Sigmoid colon (tissue), 4 donors: ENCODE measurements around the gene DMTF1.

ENCODE experiments used
- CTCF ChIP-seq, 4 experiments: fragments of 450-650 bp in 3 of 4; fragments of 200-600 bp in 1 of 4; IDR thresholded peaks; one replicate each; pipeline ENCODE4 v1.5.1; 2016 to 2019; ENCODE audit warnings: antibody characterized with exemption in 4 of 4, mild to moderate bottlenecking in 3 of 4, moderate library complexity in 2 of 4
- EP300 ChIP-seq, 4 donors: sonication (generic); formaldehyde crosslinking; IDR thresholded peaks; one replicate each; pipeline ENCODE4 v1.6.1; 2017; ENCODE audit warnings: antibody characterized with exemption in 4 of 4

- TF ChIP-seq EP300 (IDR thresholded peaks at IDR 0.05) = no peak
- no peak for TF ChIP-seq CTCF (IDR thresholded peaks at IDR 0.05)
Observed at GRCh38 chr7:87144173-87144657, 8.0 kb upstream of the DMTF1 start.
